HL-60 (cell line): ENCODE measurements around the gene AFF3.

Source experiments
- POLR2AphosphoS5 ChIP-seq: IDR thresholded peaks from 2 replicates; pipeline ENCODE4 v1.6.1; 2012; ENCODE audit warnings: low read depth
- REST ChIP-seq: IDR thresholded peaks from 2 replicates; pipeline ENCODE4 v1.6.1; 2012; ENCODE audit warnings: low read depth; ENCODE audit not compliant: insufficient replicate concordance
- SPI1 ChIP-seq: IDR thresholded peaks from 2 replicates; pipeline ENCODE4 v1.6.1; 2012; ENCODE audit warnings: low read depth, mild to moderate bottlenecking, borderline replicate concordance
- TF ChIP-seq, protein P1 (sequence below): IDR thresholded peaks from one replicate; pipeline ENCODE4 v1.5.1; 2011; ENCODE audit warnings: low read length, control low read depth, inconsistent platforms; ENCODE audit not compliant: insufficient read depth

DNA sequence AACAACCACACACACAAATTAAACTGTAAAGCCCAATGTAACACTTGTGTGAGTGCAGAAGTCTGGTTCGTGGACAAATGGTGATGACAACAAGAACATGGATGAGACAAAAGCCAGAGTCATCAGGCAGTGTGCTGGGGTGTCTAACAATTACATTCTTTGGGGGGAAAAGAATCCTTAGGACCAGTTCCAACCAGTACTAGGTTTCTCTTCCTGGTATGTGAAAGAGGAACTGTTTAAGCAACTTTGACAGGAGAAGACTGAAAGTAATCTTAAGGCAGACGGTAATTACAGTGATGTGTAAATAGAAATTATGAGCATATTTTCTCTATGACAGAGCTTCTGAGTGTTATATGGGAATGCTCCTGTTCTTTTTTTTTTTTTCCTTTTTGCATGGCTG, 133.4 kb downstream of the AFF3 start:
- TF ChIP-seq, protein P1, sequence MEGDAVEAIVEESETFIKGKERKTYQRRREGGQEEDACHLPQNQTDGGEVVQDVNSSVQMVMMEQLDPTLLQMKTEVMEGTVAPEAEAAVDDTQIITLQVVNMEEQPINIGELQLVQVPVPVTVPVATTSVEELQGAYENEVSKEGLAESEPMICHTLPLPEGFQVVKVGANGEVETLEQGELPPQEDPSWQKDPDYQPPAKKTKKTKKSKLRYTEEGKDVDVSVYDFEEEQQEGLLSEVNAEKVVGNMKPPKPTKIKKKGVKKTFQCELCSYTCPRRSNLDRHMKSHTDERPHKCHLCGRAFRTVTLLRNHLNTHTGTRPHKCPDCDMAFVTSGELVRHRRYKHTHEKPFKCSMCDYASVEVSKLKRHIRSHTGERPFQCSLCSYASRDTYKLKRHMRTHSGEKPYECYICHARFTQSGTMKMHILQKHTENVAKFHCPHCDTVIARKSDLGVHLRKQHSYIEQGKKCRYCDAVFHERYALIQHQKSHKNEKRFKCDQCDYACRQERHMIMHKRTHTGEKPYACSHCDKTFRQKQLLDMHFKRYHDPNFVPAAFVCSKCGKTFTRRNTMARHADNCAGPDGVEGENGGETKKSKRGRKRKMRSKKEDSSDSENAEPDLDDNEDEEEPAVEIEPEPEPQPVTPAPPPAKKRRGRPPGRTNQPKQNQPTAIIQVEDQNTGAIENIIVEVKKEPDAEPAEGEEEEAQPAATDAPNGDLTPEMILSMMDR, result no peak
- TF ChIP-seq SPI1 (peak; percentile 74), POLR2AphosphoS5 (no peak), REST (no peak)
